Measurements from ENCODE around the gene LENG8. TPM values are rescaled to one million over a fixed set of nuclear protein-coding genes. Genes with fewer than 3 reads are reported as not detected.
A peak's percentile ranks its signal among the peaks of the same experiment; 100 is the strongest.

LENG8 gene
- total RNA-seq, 4 donors from 2014 or later, result 9.9 to 49.5 (median 15.5) TPM

DNA sequence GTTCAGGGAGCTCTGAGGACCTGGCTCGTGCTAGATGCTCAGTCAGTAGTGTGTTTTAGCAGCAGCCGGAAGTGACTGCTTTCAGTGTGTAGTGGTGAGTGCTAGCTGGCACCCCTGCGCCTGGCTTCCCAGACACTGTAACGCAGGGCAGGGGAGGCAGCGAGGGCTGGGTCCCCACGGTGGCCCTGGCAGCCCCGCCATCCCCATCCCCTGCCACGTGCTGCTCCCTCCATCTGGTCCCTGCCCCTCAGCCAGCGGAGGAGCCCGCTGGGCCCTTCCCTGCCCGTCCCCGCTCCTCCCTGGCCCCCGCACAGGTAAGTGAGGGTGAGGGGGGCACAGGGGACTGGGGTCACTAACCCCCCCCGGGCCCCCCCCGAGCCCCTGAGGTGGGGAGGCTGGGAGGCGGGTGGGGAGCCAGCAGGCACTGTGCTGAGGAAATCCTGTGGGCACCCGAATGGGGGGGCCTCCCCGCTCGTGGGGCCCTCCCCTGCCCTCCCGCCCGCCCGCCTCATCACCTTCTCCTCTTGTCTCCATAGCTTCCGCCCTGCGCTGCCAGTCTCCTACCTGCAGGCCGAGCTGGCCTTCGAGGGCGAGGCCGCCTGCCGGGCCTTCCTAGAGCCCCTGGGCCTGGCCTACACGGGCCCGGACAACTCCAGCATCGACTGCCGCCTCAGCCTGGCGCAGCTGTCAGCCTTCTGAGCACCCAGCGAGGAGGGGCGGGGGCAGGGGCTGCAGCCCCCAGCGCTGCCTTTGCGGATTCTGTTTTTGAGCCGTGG, 11.4 kb downstream of the LENG8 start:
- Histone ChIP-seq H3K4me3 (no peak overlapping the region), H3K36me3 (peaks cover 4 to 67% of the 10 kb centered on the region in 2 donors), H3K4me1 (peaks cover 7 to 24% of the 10 kb centered on the region in 2 donors), H3K9me3 (no peaks in the 10 kb centered on the region), H3K27me3 (no peaks in the 10 kb centered on the region), H3K27ac (no peak overlapping the region)
- DNase-seq (no peak), ATAC-seq (no peak)
- in situ Hi-C loops (cut with MboI; ENCODE audit: low sequenced_read_pairs in 4 of 4) (no loop called here), intact Hi-C loops (cut with DNase I; ENCODE audit: low total_unique reads) (loop anchor here (10.0 kb wide), 3 partner anchors 296 to 794 kb away; partner anchors contain the start of gene PPP6R1)
- TF ChIP-seq POLR2A (IDR thresholded peaks at IDR 0.05), result no peak
- TF ChIP-seq CTCF (IDR thresholded peaks at IDR 0.05 in 4 of 5, conservative IDR thresholded peaks at IDR 0.05 in 1 of 5), result no peak

DNA sequence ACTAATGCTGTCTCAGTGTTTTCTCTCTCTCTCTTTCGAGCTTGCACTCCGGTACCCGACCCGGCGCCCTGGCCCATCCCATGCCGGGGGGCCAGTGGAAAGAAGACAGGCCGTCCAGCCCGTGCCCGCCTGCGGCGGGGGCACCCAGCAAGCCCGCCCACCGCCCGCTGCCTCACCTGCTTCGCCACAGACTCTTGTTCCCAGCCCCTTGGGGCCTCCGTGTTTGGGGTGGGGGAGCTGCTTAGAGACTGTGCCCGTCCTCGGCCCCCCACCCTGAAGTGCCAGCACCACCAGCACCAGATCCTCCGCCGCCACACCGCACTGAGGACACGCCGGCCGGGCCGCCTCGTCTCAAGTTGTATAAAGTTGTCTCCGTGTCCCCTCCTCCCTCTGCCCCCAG, 12.2 kb downstream of the LENG8 start:
- peaks cover 4 to 59% of the 10 kb centered on the region in 2 donors for H3K36me3 ChIP-seq
- TF ChIP-seq CTCF (IDR thresholded peaks at IDR 0.05 in 4 of 5, conservative IDR thresholded peaks at IDR 0.05 in 1 of 5) (no peak), POLR2A (IDR thresholded peaks at IDR 0.05) (no peak)
- DNase-seq, result no peak
- peak overlapping the region in 1 of 4 donors; percentile 13 for H3K27ac ChIP-seq
- H3K4me3 ChIP-seq, result no peak overlapping the region
- peaks cover 7 to 24% of the 10 kb centered on the region in 2 donors for H3K4me1 ChIP-seq
- no peak for ATAC-seq
- in situ Hi-C loops (cut with MboI; ENCODE audit: low sequenced_read_pairs in 4 of 4), result no loop called here
- no peaks in the 10 kb centered on the region for H3K9me3 ChIP-seq
- no peaks in the 10 kb centered on the region for H3K27me3 ChIP-seq
- intact Hi-C loops (cut with DNase I; ENCODE audit: low total_unique reads), result loop anchor here (10.0 kb wide), 3 partner anchors 296 to 794 kb away; partner anchors contain the start of gene PPP6R1

GRCh38 chr19:54461613-54462012, 12.6 kb downstream of the LENG8 start:
- intact Hi-C loops (cut with DNase I; ENCODE audit: low total_unique reads), result loop anchor here (10.0 kb wide), 3 partner anchors 297 to 793 kb away; partner anchors contain the start of gene PPP6R1

DNA sequence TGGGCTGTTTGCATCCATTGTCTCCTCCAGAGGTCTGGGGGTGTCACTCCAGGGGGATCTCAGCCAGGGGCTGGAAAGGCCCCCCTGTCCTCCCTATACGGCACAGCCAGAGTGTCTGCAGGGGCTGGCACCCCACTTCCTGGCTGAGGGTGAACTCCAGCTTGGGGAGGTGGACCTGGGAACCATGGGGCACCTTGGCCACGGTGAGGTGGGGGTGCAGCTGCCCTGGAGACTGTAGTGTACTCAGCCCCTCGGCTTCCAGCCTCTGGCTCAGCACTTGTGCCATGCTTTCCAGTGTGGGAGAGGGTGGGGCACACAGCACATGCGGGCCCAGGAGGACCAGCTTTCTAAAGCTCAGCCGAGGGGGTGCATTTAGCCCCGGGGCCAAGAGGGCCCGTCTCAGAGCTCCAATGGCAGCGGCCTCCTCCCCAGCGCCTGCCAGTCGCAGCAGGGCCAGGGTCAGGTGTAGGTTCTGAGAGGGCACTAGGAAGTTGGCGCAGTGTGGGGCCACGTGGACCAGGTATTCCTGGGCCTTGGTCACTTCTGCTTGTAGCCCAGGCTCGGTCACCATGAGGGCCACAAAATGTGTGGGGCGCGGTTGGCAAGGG, 13.2 kb downstream of the LENG8 start:
- Histone ChIP-seq H3K36me3 (peaks cover 4 to 50% of the 10 kb centered on the region in 2 donors), H3K27me3 (no peaks in the 10 kb centered on the region), H3K4me1 (peaks cover 7 to 24% of the 10 kb centered on the region in 2 donors), H3K4me3 (peak overlapping the region; percentile 54 to 81 (median 62)), H3K27ac (peak overlapping the region; percentile 78 to 92 (median 84)), H3K9me3 (no peaks in the 10 kb centered on the region)
- intact Hi-C loops (cut with DNase I; ENCODE audit: low total_unique reads), result loop anchor here (10.0 kb wide), 3 partner anchors 297 to 793 kb away; partner anchors contain the start of gene PPP6R1
- in situ Hi-C loops (cut with MboI; ENCODE audit: low sequenced_read_pairs in 4 of 4), result no loop called here
- ATAC-seq (no peak), DNase-seq (no peak)
- TF ChIP-seq POLR2A (IDR thresholded peaks at IDR 0.05), result no peak

More at GRCh38 chr19:54461613-54462012, 12.6 kb downstream of the LENG8 start:
- in situ Hi-C loops (cut with MboI; ENCODE audit: low sequenced_read_pairs in 4 of 4), result no loop called here
- ATAC-seq, result no peak
- Histone ChIP-seq H3K27me3 (no peaks in the 10 kb centered on the region), H3K27ac (peak overlapping the region in 2 of 4 donors; percentile 78 to 80), H3K36me3 (peaks cover 4 to 55% of the 10 kb centered on the region in 2 donors), H3K4me3 (no peak overlapping the region), H3K4me1 (peaks cover 7 to 24% of the 10 kb centered on the region in 2 donors), H3K9me3 (no peaks in the 10 kb centered on the region)
- TF ChIP-seq POLR2A (IDR thresholded peaks at IDR 0.05), result no peak
- TF ChIP-seq CTCF (IDR thresholded peaks at IDR 0.05 in 4 of 5, conservative IDR thresholded peaks at IDR 0.05 in 1 of 5), result no peak
- DNase-seq, result no peak

Measured in gastrocnemius medialis (tissue), 4 donors.